ENCODE results near the gene CRYBG2. TPM values are rescaled to one million over a fixed set of nuclear protein-coding genes. Genes with fewer than 3 reads are reported as not detected.

Gene CRYBG2
- total and polyA plus RNA-seq, 2 of the 13 experiments (the other 11 are each of a cell fraction or from before 2014, with no cell fraction given) = 1.3 to 2.9 TPM

DNA sequence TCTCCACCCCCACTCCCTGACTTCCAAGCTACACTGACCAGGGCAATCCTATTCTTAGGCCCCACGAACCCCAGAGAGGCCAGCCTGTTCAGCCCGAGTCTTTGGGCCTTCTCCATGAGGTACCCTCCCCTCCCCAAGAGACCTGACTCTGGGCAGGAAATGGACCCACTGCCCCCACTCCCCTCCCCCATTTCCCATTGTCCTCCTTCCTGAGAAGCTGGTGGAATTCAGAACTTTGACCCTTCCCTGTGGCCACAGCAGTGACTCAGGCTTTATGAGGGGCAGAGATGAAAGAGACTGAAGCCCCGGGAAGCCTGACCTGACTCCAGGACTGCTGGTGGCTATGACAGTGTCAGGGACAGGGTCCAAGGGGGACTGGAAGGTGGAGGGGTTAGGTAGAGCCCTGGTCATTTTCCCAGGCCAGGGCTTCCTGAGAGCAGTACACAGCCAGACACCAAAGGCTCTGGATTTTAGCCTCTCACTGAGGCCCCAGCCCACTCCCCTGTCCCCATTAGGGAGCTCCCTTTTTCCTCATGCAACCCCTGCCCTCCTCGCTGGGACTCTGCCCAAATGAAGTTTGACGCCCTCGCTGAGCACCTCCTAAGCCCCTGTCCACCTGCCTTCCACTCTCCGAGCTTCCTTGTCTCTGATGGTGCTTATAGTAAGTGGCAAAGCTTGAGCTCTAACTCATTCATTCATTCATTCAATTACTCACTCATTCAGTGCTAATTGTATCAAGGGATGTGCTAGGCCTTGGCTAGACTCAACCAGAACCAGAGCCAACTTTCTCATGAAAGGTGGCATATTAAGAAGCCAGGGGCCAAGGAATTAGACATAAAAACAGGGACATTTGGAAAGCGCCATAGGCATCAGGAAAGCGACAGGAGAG, 3.0 kb downstream of the CRYBG2 start (continued):
- TF ChIP-seq ZMYM2 (CRISPR knock-in tag; IDR thresholded peaks at IDR 0.05) (peak; percentile 80), ASH2L (IDR thresholded peaks at IDR 0.05; ENCODE audit: insufficient read length, low read depth, low read length) (peak; percentile 93), ZC3H4 (CRISPR knock-in tag; IDR thresholded peaks at IDR 0.05; ENCODE audit: borderline replicate concordance) (peak; percentile 84), HCFC1 (IDR thresholded peaks at IDR 0.05; ENCODE audit: low read depth, low read length) (0 out of 2 replicates have a peak, but pooled peaks have one; percentile 19), XRCC5 (optimal IDR thresholded peaks at IDR 0.05; ENCODE audit: low read length) (peak; percentile 90), MAZ (IDR thresholded peaks at IDR 0.05; ENCODE audit: borderline replicate concordance, low read depth, low read length) (peak; percentile 90; the same call in 1 of the 2 replicates), MAZ (CRISPR knock-in tag; IDR thresholded peaks at IDR 0.05; ENCODE audit: low read depth) (peak; percentile 73), ZNF24 (IDR thresholded peaks at IDR 0.05) (peak; percentile 92), ZNF343 (CRISPR knock-in tag; IDR thresholded peaks at IDR 0.05) (peak; percentile 97), PHF8 (CRISPR knock-in tag; IDR thresholded peaks at IDR 0.05) (peak; percentile 16; the same call in 1 of the 2 replicates), NCOR1 (IDR thresholded peaks at IDR 0.05; ENCODE audit: borderline replicate concordance, low read length) (peak; percentile 97), CHD2 (IDR thresholded peaks at IDR 0.05; ENCODE audit: low read depth, low read length) (peak; percentile 75; the same call in 1 of the 2 replicates), ZNF329 (CRISPR knock-in tag; IDR thresholded peaks at IDR 0.05; ENCODE audit: low read depth) (no peak)
- TF ChIP-seq, protein P1, sequence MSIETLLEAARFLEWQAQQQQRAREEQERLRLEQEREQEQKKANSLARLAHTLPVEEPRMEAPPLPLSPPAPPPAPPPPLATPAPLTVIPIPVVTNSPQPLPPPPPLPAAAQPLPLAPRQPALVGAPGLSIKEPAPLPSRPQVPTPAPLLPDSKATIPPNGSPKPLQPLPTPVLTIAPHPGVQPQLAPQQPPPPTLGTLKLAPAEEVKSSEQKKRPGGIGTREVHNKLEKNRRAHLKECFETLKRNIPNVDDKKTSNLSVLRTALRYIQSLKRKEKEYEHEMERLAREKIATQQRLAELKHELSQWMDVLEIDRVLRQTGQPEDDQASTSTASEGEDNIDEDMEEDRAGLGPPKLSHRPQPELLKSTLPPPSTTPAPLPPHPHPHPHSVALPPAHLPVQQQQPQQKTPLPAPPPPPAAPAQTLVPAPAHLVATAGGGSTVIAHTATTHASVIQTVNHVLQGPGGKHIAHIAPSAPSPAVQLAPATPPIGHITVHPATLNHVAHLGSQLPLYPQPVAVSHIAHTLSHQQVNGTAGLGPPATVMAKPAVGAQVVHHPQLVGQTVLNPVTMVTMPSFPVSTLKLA (IDR thresholded peaks at IDR 0.05) = no peak
- TF ChIP-seq, protein P2, sequence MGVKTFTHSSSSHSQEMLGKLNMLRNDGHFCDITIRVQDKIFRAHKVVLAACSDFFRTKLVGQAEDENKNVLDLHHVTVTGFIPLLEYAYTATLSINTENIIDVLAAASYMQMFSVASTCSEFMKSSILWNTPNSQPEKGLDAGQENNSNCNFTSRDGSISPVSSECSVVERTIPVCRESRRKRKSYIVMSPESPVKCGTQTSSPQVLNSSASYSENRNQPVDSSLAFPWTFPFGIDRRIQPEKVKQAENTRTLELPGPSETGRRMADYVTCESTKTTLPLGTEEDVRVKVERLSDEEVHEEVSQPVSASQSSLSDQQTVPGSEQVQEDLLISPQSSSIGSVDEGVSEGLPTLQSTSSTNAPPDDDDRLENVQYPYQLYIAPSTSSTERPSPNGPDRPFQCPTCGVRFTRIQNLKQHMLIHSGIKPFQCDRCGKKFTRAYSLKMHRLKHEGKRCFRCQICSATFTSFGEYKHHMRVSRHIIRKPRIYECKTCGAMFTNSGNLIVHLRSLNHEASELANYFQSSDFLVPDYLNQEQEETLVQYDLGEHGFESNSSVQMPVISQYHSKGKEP (CRISPR knock-in tag; IDR thresholded peaks at IDR 0.05) = peak; percentile 9; the same call in 1 of the 2 replicates
- TF ChIP-seq, protein P3, sequence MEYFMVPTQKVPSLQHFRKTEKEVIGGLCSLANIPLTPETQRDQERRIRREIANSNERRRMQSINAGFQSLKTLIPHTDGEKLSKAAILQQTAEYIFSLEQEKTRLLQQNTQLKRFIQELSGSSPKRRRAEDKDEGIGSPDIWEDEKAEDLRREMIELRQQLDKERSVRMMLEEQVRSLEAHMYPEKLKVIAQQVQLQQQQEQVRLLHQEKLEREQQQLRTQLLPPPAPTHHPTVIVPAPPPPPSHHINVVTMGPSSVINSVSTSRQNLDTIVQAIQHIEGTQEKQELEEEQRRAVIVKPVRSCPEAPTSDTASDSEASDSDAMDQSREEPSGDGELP (IDR thresholded peaks at IDR 0.05; ENCODE audit: borderline replicate concordance, low read depth) = peak; percentile 83
- TF ChIP-seq, protein P4, sequence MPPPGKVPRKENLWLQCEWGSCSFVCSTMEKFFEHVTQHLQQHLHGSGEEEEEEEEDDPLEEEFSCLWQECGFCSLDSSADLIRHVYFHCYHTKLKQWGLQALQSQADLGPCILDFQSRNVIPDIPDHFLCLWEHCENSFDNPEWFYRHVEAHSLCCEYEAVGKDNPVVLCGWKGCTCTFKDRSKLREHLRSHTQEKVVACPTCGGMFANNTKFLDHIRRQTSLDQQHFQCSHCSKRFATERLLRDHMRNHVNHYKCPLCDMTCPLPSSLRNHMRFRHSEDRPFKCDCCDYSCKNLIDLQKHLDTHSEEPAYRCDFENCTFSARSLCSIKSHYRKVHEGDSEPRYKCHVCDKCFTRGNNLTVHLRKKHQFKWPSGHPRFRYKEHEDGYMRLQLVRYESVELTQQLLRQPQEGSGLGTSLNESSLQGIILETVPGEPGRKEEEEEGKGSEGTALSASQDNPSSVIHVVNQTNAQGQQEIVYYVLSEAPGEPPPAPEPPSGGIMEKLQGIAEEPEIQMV (CRISPR knock-in tag; IDR thresholded peaks at IDR 0.05; ENCODE audit: low read depth) = peak; percentile 71
- TF ChIP-seq, protein P5, sequence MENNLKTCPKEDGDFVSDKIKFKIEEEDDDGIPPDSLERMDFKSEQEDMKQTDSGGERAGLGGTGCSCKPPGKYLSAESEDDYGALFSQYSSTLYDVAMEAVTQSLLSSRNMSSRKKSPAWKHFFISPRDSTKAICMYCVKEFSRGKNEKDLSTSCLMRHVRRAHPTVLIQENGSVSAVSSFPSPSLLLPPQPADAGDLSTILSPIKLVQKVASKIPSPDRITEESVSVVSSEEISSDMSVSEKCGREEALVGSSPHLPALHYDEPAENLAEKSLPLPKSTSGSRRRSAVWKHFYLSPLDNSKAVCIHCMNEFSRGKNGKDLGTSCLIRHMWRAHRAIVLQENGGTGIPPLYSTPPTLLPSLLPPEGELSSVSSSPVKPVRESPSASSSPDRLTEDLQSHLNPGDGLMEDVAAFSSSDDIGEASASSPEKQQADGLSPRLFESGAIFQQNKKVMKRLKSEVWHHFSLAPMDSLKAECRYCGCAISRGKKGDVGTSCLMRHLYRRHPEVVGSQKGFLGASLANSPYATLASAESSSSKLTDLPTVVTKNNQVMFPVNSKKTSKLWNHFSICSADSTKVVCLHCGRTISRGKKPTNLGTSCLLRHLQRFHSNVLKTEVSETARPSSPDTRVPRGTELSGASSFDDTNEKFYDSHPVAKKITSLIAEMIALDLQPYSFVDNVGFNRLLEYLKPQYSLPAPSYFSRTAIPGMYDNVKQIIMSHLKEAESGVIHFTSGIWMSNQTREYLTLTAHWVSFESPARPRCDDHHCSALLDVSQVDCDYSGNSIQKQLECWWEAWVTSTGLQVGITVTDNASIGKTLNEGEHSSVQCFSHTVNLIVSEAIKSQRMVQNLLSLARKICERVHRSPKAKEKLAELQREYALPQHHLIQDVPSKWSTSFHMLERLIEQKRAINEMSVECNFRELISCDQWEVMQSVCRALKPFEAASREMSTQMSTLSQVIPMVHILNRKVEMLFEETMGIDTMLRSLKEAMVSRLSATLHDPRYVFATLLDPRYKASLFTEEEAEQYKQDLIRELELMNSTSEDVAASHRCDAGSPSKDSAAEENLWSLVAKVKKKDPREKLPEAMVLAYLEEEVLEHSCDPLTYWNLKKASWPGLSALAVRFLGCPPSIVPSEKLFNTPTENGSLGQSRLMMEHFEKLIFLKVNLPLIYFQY (CRISPR knock-in tag; IDR thresholded peaks at IDR 0.05; ENCODE audit: borderline replicate concordance) = peak; percentile 82; the same call in 1 of the 2 replicates
